Astrocyte (in vitro differentiated cells and primary cell): ENCODE results near the gene SMARCA2.

Experiments used
- EZH2 ChIP-seq: IDR thresholded peaks from 2 replicates; pipeline ENCODE4 v1.6.1; 2012; ENCODE audit warnings: mild to moderate bottlenecking, low read length, inconsistent platforms; ENCODE audit not compliant: insufficient read depth
- TF ChIP-seq, protein P1 (sequence below): IDR thresholded peaks from 2 replicates; pipeline ENCODE4 v1.5.1; 2011; ENCODE audit warnings: low read depth, mild to moderate bottlenecking, inconsistent platforms, low read length, moderate library complexity; ENCODE audit not compliant: insufficient read depth

- TF ChIP-seq EZH2, result no peak
- TF ChIP-seq, protein P1, sequence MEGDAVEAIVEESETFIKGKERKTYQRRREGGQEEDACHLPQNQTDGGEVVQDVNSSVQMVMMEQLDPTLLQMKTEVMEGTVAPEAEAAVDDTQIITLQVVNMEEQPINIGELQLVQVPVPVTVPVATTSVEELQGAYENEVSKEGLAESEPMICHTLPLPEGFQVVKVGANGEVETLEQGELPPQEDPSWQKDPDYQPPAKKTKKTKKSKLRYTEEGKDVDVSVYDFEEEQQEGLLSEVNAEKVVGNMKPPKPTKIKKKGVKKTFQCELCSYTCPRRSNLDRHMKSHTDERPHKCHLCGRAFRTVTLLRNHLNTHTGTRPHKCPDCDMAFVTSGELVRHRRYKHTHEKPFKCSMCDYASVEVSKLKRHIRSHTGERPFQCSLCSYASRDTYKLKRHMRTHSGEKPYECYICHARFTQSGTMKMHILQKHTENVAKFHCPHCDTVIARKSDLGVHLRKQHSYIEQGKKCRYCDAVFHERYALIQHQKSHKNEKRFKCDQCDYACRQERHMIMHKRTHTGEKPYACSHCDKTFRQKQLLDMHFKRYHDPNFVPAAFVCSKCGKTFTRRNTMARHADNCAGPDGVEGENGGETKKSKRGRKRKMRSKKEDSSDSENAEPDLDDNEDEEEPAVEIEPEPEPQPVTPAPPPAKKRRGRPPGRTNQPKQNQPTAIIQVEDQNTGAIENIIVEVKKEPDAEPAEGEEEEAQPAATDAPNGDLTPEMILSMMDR, result no peak
Observed at GRCh38 chr9:2134391-2134790, 119.2 kb downstream of the SMARCA2 start.
